ENCODE results near the gene NEURL1B. TPM values are rescaled to one million over a fixed set of nuclear protein-coding genes. Genes with fewer than 3 reads are reported as not detected.

NEURL1B gene
- total RNA-seq, 2 donors from 2014 or later: 17.9 to 22.4 TPM

DNA sequence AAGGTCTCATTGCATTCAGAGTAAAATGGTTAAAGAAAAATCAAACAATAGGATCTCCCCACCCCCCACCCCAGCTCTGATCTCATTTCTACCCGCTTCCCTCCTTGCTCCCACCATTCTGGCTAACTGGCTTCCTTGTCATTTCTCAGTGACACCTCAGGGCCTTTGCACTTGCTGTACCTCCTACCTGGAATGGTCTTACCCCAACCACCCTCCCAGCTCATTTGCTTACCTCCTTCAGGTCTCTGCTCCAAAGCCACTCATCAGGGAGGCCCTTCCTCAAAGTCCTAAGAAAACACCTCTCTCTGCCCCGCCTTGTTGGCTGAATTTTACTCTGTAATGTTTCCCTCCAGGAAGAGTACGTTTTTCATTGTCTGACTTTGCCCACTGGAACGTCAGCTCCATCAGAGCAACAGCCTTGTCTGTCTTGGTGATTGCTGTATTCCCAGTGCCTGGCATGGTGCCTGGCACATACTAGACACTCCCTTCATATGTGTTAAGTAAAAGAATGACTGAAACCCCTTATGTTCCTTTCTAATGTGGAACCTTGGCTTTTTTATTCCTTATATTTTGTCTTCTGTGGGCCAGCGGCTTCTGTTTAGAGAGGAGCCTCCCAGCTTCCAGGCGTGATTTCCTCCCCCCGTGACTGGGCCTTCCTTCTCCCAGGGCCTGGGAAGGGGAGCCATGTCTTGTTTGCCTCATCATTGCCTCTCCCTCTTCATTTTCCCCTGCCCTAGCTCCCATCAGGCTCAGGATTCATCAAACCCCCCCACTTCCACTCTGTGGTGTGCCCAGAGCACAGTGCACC lies 26.9 kb downstream of the NEURL1B start:
- Histone ChIP-seq H3K27me3 (no peaks in the 10 kb centered on the region), H3K9me3 (no peaks in the 10 kb centered on the region), H3K4me3 (no peak overlapping the region), H3K27ac (peak overlapping the region; percentile 40 to 61), H3K36me3 (peaks cover 16% of the 10 kb centered on the region), H3K4me1 (peaks cover 0 to 45% of the 10 kb centered on the region in 2 donors)
- TF ChIP-seq, protein P1, sequence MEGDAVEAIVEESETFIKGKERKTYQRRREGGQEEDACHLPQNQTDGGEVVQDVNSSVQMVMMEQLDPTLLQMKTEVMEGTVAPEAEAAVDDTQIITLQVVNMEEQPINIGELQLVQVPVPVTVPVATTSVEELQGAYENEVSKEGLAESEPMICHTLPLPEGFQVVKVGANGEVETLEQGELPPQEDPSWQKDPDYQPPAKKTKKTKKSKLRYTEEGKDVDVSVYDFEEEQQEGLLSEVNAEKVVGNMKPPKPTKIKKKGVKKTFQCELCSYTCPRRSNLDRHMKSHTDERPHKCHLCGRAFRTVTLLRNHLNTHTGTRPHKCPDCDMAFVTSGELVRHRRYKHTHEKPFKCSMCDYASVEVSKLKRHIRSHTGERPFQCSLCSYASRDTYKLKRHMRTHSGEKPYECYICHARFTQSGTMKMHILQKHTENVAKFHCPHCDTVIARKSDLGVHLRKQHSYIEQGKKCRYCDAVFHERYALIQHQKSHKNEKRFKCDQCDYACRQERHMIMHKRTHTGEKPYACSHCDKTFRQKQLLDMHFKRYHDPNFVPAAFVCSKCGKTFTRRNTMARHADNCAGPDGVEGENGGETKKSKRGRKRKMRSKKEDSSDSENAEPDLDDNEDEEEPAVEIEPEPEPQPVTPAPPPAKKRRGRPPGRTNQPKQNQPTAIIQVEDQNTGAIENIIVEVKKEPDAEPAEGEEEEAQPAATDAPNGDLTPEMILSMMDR (IDR thresholded peaks at IDR 0.05): no peak
- DNase-seq (ENCODE audit: low spot score): no peak

DNA sequence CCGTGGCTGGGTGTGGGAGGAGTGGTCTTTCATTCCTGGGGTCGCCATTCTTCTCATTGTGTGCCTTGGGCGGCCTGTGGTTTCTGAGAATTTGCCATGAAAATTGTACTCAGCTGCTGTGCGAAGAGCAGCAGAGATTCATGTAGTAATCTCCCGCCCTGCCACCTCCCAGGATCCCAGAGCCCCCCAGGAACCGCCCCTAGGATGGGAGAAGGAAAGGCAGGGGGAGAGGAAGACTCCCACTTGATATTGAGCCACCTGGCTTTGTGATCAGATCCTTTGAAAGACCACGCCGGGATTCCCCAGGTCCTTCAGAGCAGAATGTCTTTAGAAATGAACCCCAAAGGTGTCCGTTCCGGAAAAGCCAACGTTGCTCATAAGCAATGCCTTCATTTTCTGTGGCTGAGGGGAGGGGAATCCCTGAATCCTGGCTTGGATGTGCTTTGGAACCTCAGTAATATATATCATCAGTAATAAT lies 27.6 kb downstream of the NEURL1B start:
- peak overlapping the region; percentile 40 to 61 for H3K27ac ChIP-seq
- no peaks in the 10 kb centered on the region for H3K27me3 ChIP-seq
- H3K4me3 ChIP-seq: no peak overlapping the region
- H3K9me3 ChIP-seq: no peaks in the 10 kb centered on the region
- peaks cover 0 to 40% of the 10 kb centered on the region in 2 donors for H3K4me1 ChIP-seq
- no peak for DNase-seq (ENCODE audit: low spot score)
- TF ChIP-seq, protein P1 (IDR thresholded peaks at IDR 0.05): no peak
- H3K36me3 ChIP-seq: peaks cover 16% of the 10 kb centered on the region

DNA sequence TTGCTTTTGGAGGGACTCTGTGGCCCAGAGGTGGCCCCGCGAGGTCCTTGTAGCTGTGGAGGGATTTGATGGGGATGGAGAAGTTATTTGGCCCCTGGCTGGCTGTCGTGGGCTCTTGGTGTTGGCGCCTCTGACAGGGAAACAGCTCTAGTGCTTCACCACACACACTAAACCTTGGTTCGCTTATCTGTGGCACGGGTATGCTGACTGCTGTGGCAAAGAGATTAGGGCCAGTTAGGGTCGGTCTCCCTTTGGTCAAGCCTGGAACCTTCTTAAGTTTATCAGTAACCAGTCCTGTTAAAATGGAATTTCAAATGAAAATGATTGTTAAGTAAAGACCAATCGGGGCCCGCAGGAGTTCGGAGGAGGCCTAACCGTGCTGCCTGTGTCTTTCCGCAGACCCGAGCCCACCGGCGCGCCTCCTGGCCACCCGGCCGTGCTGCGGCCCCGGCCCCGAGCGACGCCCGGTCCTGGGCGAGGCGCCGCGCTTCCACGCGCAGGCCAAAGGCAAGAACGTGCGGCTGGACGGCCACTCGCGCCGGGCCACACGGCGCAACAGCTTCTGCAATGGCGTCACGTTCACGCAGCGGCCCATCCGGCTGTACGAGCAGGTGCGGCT lies 28.4 kb downstream of the NEURL1B start:
- TF ChIP-seq, protein P1 (IDR thresholded peaks at IDR 0.05): no peak
- peaks cover 0 to 41% of the 10 kb centered on the region in 2 donors for H3K4me1 ChIP-seq
- H3K9me3 ChIP-seq: no peaks in the 10 kb centered on the region
- no peak for DNase-seq (ENCODE audit: low spot score)
- peak overlapping the region in 1 of 2 donors; percentile 61 for H3K27ac ChIP-seq
- no peak overlapping the region for H3K4me3 ChIP-seq
- H3K27me3 ChIP-seq: no peaks in the 10 kb centered on the region
- peaks cover 16% of the 10 kb centered on the region for H3K36me3 ChIP-seq

DNA sequence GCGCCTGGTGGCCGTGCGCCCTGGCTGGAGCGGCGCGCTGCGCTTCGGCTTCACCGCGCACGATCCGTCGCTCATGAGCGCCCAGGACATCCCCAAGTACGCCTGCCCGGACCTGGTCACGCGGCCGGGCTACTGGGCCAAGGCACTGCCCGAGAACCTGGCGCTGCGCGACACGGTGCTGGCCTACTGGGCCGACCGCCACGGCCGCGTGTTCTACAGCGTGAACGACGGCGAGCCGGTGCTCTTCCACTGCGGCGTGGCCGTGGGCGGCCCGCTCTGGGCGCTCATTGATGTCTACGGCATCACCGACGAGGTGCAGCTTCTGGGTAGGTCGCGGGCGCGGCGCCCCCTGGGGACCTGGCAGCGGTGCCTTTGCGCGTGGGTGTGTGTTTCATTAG lies 28.9 kb downstream of the NEURL1B start:
- no peaks in the 10 kb centered on the region for H3K27me3 ChIP-seq
- no peak overlapping the region for H3K4me3 ChIP-seq
- H3K36me3 ChIP-seq: peaks cover 16% of the 10 kb centered on the region
- peaks cover 0 to 44% of the 10 kb centered on the region in 2 donors for H3K4me1 ChIP-seq
- H3K9me3 ChIP-seq: no peaks in the 10 kb centered on the region
- DNase-seq (ENCODE audit: low spot score): no peak
- no peak overlapping the region for H3K27ac ChIP-seq
- TF ChIP-seq, protein P1 (IDR thresholded peaks at IDR 0.05): no peak

DNA sequence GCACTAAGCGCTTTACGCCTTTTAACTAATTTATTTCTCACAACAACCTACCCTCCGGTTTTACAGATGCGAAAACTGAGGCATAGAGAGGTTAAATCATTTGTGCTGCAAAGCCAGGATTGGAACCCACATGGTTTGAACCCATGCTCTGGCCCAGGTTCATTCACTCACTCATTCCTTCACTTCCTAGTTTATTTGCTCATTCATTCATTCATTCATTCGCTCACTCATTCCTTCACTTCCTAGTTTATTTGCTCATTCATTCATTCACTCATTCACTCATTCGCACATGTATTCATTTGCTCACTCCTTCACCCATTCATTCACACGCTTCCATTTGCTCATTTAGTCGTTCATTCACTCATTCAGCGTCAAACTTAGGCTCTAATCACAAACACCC lies 29.4 kb downstream of the NEURL1B start:
- peaks cover 16% of the 10 kb centered on the region for H3K36me3 ChIP-seq
- TF ChIP-seq, protein P1 (IDR thresholded peaks at IDR 0.05): no peak
- no peak for DNase-seq (ENCODE audit: low spot score)
- H3K27me3 ChIP-seq: no peaks in the 10 kb centered on the region
- no peaks in the 10 kb centered on the region for H3K9me3 ChIP-seq
- H3K4me1 ChIP-seq: peaks cover 0 to 39% of the 10 kb centered on the region in 2 donors
- no peak overlapping the region for H3K27ac ChIP-seq
- H3K4me3 ChIP-seq: no peak overlapping the region

All from right atrium auricular region (tissue), 2 donors.